Immature natural killer cell (primary cell): ENCODE measurements around the gene MORC2. TPM values are rescaled to one million over a fixed set of nuclear protein-coding genes. Genes with fewer than 3 reads are reported as not detected.

Source experiments
- DNase-seq, 3 donors: peaks; one replicate each; pipeline ENCODE4 v3.0.0; 2022; ENCODE audit warnings: mixed read lengths in 1 of 3
- H3K27ac Mint-ChIP-seq, 6 donors: one replicate each; pipeline ENCODE4 v1.8.0; 2020; ENCODE audit warnings: mixed read lengths in 6 of 6, mild to moderate bottlenecking in 5 of 6, inconsistent platforms in 4 of 6, moderate library complexity in 3 of 6
- H3K27me3 Mint-ChIP-seq, 3 donors: one replicate each; pipeline ENCODE4 v1.8.0; 2020 to 2021; ENCODE audit warnings: low read depth in 3 of 3, mild to moderate bottlenecking in 3 of 3, mixed read lengths in 3 of 3, moderate library complexity in 3 of 3, inconsistent platforms in 1 of 3
- H3K36me3 Mint-ChIP-seq, 3 donors: one replicate each; pipeline ENCODE4 v1.8.0; 2020; ENCODE audit warnings: mixed read lengths in 3 of 3, inconsistent platforms in 2 of 3, mild to moderate bottlenecking in 2 of 3
- H3K4me1 Mint-ChIP-seq, 2 donors: one replicate each; pipeline ENCODE4 v1.8.0; 2020; ENCODE audit warnings: inconsistent platforms in 2 of 2, mild to moderate bottlenecking in 2 of 2, mixed read lengths in 2 of 2, moderate library complexity in 1 of 2
- H3K4me3 Mint-ChIP-seq, 5 donors: one replicate each; pipeline ENCODE4 v1.8.0; 2020; ENCODE audit warnings: mild to moderate bottlenecking in 5 of 5, mixed read lengths in 5 of 5, inconsistent platforms in 3 of 5, moderate library complexity in 3 of 5
- H3K9me3 Mint-ChIP-seq, 6 donors: one replicate each; pipeline ENCODE4 v1.8.0; 2020; ENCODE audit warnings: mild to moderate bottlenecking in 6 of 6, mixed read lengths in 6 of 6, inconsistent platforms in 4 of 6, moderate library complexity in 3 of 6
- polyA plus RNA-seq, 3 donors: library from polyadenylated mRNA; unstranded; fragments of 300-500 nt; fragmentation: Illumina TruSeq; gene quantifications; one replicate each; pipeline ENCODE4 v1.2.3, GENCODE V29; 2021

The MORC2 gene
- polyA plus RNA-seq, 3 donors from 2014 or later: 1.1 to 6.9 TPM; not detected in 1

GRCh38 chr22:30978304-30978962 lies 9.9 kb upstream of the MORC2 start:
- Mint-ChIP-seq H3K36me3 (peaks cover 43 to 49% (median 48%) of the 10 kb centered on the region in 3 donors), H3K9me3 (peaks cover 55 to 98% (median 90%) of the 10 kb centered on the region in 6 donors), H3K27me3 (peaks cover 0 to 2% (median 0%) of the 10 kb centered on the region in 3 donors), H3K4me3 (no peak overlapping the region), H3K27ac (no peak overlapping the region), H3K4me1 (peaks cover 24 to 43% of the 10 kb centered on the region in 2 donors)
- no peak for DNase-seq

GRCh38 chr22:30970356-30970746 lies 1.8 kb upstream of the MORC2 start:
- peaks cover 11 to 51% (median 46%) of the 10 kb centered on the region in 6 donors for H3K9me3 Mint-ChIP-seq

GRCh38 chr22:30969532-30970355 lies 1.2 kb upstream of the MORC2 start:
- H3K9me3 Mint-ChIP-seq: peaks cover 11 to 45% (median 40%) of the 10 kb centered on the region in 6 donors
- peak overlapping the region; percentile 78 to 96 (median 92) for H3K27ac Mint-ChIP-seq
- peak overlapping the region; percentile 87 to 95 (median 92) for H3K4me3 Mint-ChIP-seq
- peaks cover 58 to 68% of the 10 kb centered on the region in 2 donors for H3K4me1 Mint-ChIP-seq
- peaks cover 6 to 13% (median 13%) of the 10 kb centered on the region in 3 donors for H3K27me3 Mint-ChIP-seq
- H3K36me3 Mint-ChIP-seq: peaks cover 41 to 45% (median 43%) of the 10 kb centered on the region in 3 donors
- no peak for DNase-seq

More at GRCh38 chr22:30970356-30970746, 1.8 kb upstream of the MORC2 start:
- DNase-seq: no peak
- Mint-ChIP-seq H3K27me3 (peaks cover 6 to 13% (median 13%) of the 10 kb centered on the region in 3 donors), H3K36me3 (peaks cover 39 to 50% (median 49%) of the 10 kb centered on the region in 3 donors), H3K27ac (peak overlapping the region; percentile 78 to 96 (median 90)), H3K4me1 (peaks cover 53 to 67% of the 10 kb centered on the region in 2 donors), H3K4me3 (peak overlapping the region; percentile 87 to 95 (median 92))

- Mint-ChIP-seq H3K4me3 (peak within 1 kb of the TSS; percentile 87 to 95 (median 92)), H3K36me3 (peaks cover 34 to 38% (median 36%) of the 10 kb centered on the region in 3 donors), H3K27me3 (peaks cover 6 to 13% (median 13%) of the 10 kb centered on the region in 3 donors), H3K9me3 (peaks cover 9 to 39% (median 32%) of the 10 kb centered on the region in 6 donors), H3K27ac (peak within 1 kb of the TSS; percentile 91 to 98 (median 94)), H3K4me1 (peaks cover 55 to 74% of the 10 kb centered on the region in 2 donors)
- DNase-seq: peak; percentile 98
Measured at GRCh38 chr22:30968924-30969531, 454 bp upstream of the MORC2 start, which contains the start of gene TUG1. Gene TUG1 (plus strand): TSS chr22:30969265.

- Mint-ChIP-seq H3K36me3 (peaks cover 4 to 6% (median 4%) of the 10 kb centered on the region in 3 donors), H3K27me3 (peaks cover 4 to 12% (median 11%) of the 10 kb centered on the region in 3 donors), H3K9me3 (peaks cover 0 to 5% (median 0%) of the 10 kb centered on the region in 6 donors), H3K4me1 (peaks cover 24 to 42% of the 10 kb centered on the region in 2 donors), H3K27ac (no peak overlapping the region), H3K4me3 (no peak overlapping the region)
- no peak for DNase-seq
Measured at GRCh38 chr22:30964858-30965257, 3.7 kb downstream of the MORC2 start.

- Mint-ChIP-seq H3K36me3 (peaks cover 5 to 26% (median 22%) of the 10 kb centered on the region in 3 donors), H3K27me3 (no peaks in the 10 kb centered on the region), H3K4me3 (no peak overlapping the region), H3K4me1 (peaks cover 15 to 25% of the 10 kb centered on the region in 2 donors), H3K27ac (no peak overlapping the region), H3K9me3 (no peaks in the 10 kb centered on the region)
- DNase-seq: no peak
Measured at GRCh38 chr22:30955153-30955552, 13.4 kb downstream of the MORC2 start.

- DNase-seq: no peak
- Mint-ChIP-seq H3K9me3 (no peaks in the 10 kb centered on the region), H3K36me3 (peaks cover 16 to 33% (median 33%) of the 10 kb centered on the region in 3 donors), H3K27ac (no peak overlapping the region), H3K4me1 (peaks cover 9 to 11% of the 10 kb centered on the region in 2 donors), H3K27me3 (no peaks in the 10 kb centered on the region), H3K4me3 (no peak overlapping the region)
Measured at GRCh38 chr22:30953206-30953605, 15.4 kb downstream of the MORC2 start.

GRCh38 chr22:30949934-30950660 lies 18.5 kb downstream of the MORC2 start:
- no peak overlapping the region for H3K4me3 Mint-ChIP-seq
- H3K27ac Mint-ChIP-seq: no peak overlapping the region
- no peaks in the 10 kb centered on the region for H3K27me3 Mint-ChIP-seq
- DNase-seq: no peak
- peaks cover 0 to 2% of the 10 kb centered on the region in 2 donors for H3K4me1 Mint-ChIP-seq
- no peaks in the 10 kb centered on the region for H3K9me3 Mint-ChIP-seq
- peaks cover 32 to 46% (median 41%) of the 10 kb centered on the region in 3 donors for H3K36me3 Mint-ChIP-seq

- DNase-seq: no peak
- Mint-ChIP-seq H3K9me3 (no peaks in the 10 kb centered on the region), H3K27me3 (no peaks in the 10 kb centered on the region), H3K4me1 (peaks cover 5 to 14% of the 10 kb centered on the region in 2 donors), H3K36me3 (peaks cover 40 to 51% (median 44%) of the 10 kb centered on the region in 3 donors), H3K4me3 (no peak overlapping the region), H3K27ac (no peak overlapping the region)
Measured at GRCh38 chr22:30948930-30949342, 19.6 kb downstream of the MORC2 start.

- Mint-ChIP-seq H3K36me3 (peaks cover 38 to 47% (median 40%) of the 10 kb centered on the region in 3 donors), H3K4me1 (peaks cover 14 to 24% of the 10 kb centered on the region in 2 donors)
Measured at GRCh38 chr22:30947816-30948454, 20.6 kb downstream of the MORC2 start.

GRCh38 chr22:30947173-30947815 lies 21.3 kb downstream of the MORC2 start:
- H3K9me3 Mint-ChIP-seq: no peaks in the 10 kb centered on the region
- H3K27me3 Mint-ChIP-seq: no peaks in the 10 kb centered on the region
- DNase-seq: no peak
- H3K4me1 Mint-ChIP-seq: peaks cover 14 to 24% of the 10 kb centered on the region in 2 donors
- H3K4me3 Mint-ChIP-seq: no peak overlapping the region
- peaks cover 35 to 44% (median 40%) of the 10 kb centered on the region in 3 donors for H3K36me3 Mint-ChIP-seq
- H3K27ac Mint-ChIP-seq: no peak overlapping the region

More at GRCh38 chr22:30947816-30948454, 20.6 kb downstream of the MORC2 start:
- no peak overlapping the region for H3K27ac Mint-ChIP-seq
- no peaks in the 10 kb centered on the region for H3K27me3 Mint-ChIP-seq
- no peak overlapping the region for H3K4me3 Mint-ChIP-seq
- peak in 2 of 3 donors; percentile 9 to 22 for DNase-seq
- H3K9me3 Mint-ChIP-seq: no peaks in the 10 kb centered on the region

- DNase-seq: no peak
Measured at GRCh38 chr22:30946354-30946753, 22.2 kb downstream of the MORC2 start.

More at GRCh38 chr22:30946354-30946753, 22.2 kb downstream of the MORC2 start:
- peaks cover 20 to 31% of the 10 kb centered on the region in 2 donors for H3K4me1 Mint-ChIP-seq
- H3K27me3 Mint-ChIP-seq: no peaks in the 10 kb centered on the region
- peaks cover 42 to 52% (median 47%) of the 10 kb centered on the region in 3 donors for H3K36me3 Mint-ChIP-seq
- H3K9me3 Mint-ChIP-seq: no peaks in the 10 kb centered on the region
- H3K27ac Mint-ChIP-seq: peak overlapping the region in 3 of 6 donors; percentile 3 to 45 (median 44)
- no peak overlapping the region for H3K4me3 Mint-ChIP-seq
